CD8-positive, alpha-beta memory T cell (primary cell): ENCODE results near the gene UBASH3B. TPM values are rescaled to one million over a fixed set of nuclear protein-coding genes. Genes with fewer than 3 reads are reported as not detected.

Experiments
- CTCF ChIA-PET: fragments of 350-600 bp; sonication (Branson Sonifier 250); formaldehyde crosslinking; loops from one replicate; lab custom pipeline; 2021; ENCODE audit warnings: antibody characterized with exemption; lab: Charles Lee
- POLR2A ChIA-PET: fragments of 350-600 bp; sonication (Branson Sonifier 250); formaldehyde crosslinking; loops from one replicate; lab custom pipeline; 2021; ENCODE audit warnings: antibody characterized with exemption; lab: Charles Lee
- DNase-seq, 5 donors: peaks; one replicate each; pipeline versions ENCODE4 v3.0.0 to v3.0.0-alpha.2; 2020 to 2022; ENCODE audit warnings: mixed read lengths in 1 of 5
- H3K27ac ChIP-seq: one replicate; pipeline ENCODE4 v1.7.0; 2013; ENCODE audit warnings: low read depth, mild to moderate bottlenecking, low read length, moderate library complexity
- H3K27me3 ChIP-seq: 2 replicates; pipeline ENCODE4 v1.7.0; 2013; ENCODE audit warnings: low read length, mild to moderate bottlenecking; ENCODE audit not compliant: insufficient read depth, poor library complexity, severe bottlenecking
- H3K36me3 ChIP-seq: 2 replicates; pipeline ENCODE4 v1.7.0; 2013; ENCODE audit warnings: mild to moderate bottlenecking, low read length, moderate library complexity; ENCODE audit not compliant: insufficient read depth
- H3K4me1 ChIP-seq: 2 replicates; pipeline ENCODE4 v1.7.0; 2013; ENCODE audit warnings: mild to moderate bottlenecking, low read length, moderate library complexity; ENCODE audit not compliant: insufficient read depth
- H3K4me3 ChIP-seq: 2 replicates; pipeline ENCODE4 v1.7.0; 2013; ENCODE audit warnings: mild to moderate bottlenecking, low read length
- H3K9me3 ChIP-seq: 2 replicates; pipeline ENCODE4 v1.7.0; 2013; ENCODE audit warnings: mild to moderate bottlenecking, low read length
- H3K27ac Mint-ChIP-seq, 8 donors: one replicate each; pipeline ENCODE4 v1.8.0; 2020 to 2021; ENCODE audit warnings: mixed read lengths in 8 of 8, mild to moderate bottlenecking in 6 of 8, inconsistent platforms in 3 of 8, moderate library complexity in 3 of 8
- H3K27me3 Mint-ChIP-seq, 2 donors: one replicate each; pipeline ENCODE4 v1.8.0; 2020 to 2021; ENCODE audit warnings: mixed read lengths in 2 of 2, mild to moderate bottlenecking in 1 of 2, moderate library complexity in 1 of 2
- H3K36me3 Mint-ChIP-seq, 3 donors: one replicate each; pipeline ENCODE4 v1.8.0; 2020 to 2021; ENCODE audit warnings: mixed read lengths in 3 of 3, inconsistent platforms in 1 of 3, mild to moderate bottlenecking in 1 of 3
- H3K4me1 Mint-ChIP-seq, 3 donors: one replicate each; pipeline ENCODE4 v1.8.0; 2020 to 2021; ENCODE audit warnings: mixed read lengths in 3 of 3, inconsistent platforms in 1 of 3, mild to moderate bottlenecking in 1 of 3
- H3K4me3 Mint-ChIP-seq, 7 donors: one replicate each; pipeline ENCODE4 v1.8.0; 2020 to 2021; ENCODE audit warnings: mixed read lengths in 7 of 7, mild to moderate bottlenecking in 6 of 7, moderate library complexity in 4 of 7, inconsistent platforms in 2 of 7
- H3K9me3 Mint-ChIP-seq, 5 donors: one replicate each; pipeline ENCODE4 v1.8.0; 2020 to 2022; ENCODE audit warnings: mixed read lengths in 5 of 5, mild to moderate bottlenecking in 3 of 5, moderate library complexity in 2 of 5, inconsistent platforms in 1 of 5
- polyA plus RNA-seq: library from polyadenylated mRNA; unstranded; fragments of 300-500 nt; fragmentation: Illumina TruSeq; gene quantifications from one replicate; pipeline ENCODE4 v1.2.3, GENCODE V29; 2021
- total RNA-seq, 2 experiments: library from RNA; stranded (reverse); gene quantifications; one replicate each; pipeline ENCODE4 v1.2.3, GENCODE V29; 2021

The UBASH3B gene
- total and polyA plus RNA-seq, 3 experiments from 2014 or later: 12.0 to 36.4 (median 34.6) TPM

- Histone ChIP-seq H3K27ac (no peak overlapping the region), H3K4me3 (no peak overlapping the region), H3K9me3 (no peaks in the 10 kb centered on the region), H3K27me3 (no peaks in the 10 kb centered on the region), H3K4me1 (peaks cover 92% of the 10 kb centered on the region), H3K36me3 (no peaks in the 10 kb centered on the region)
- Mint-ChIP-seq H3K4me1 (peaks cover 91 to 97% (median 97%) of the 10 kb centered on the region in 3 donors), H3K9me3 (no peaks in the 10 kb centered on the region), H3K27me3 (no peaks in the 10 kb centered on the region), H3K4me3 (peak overlapping the region in 6 of 7 donors; percentile 40 to 88 (median 72)), H3K27ac (peak overlapping the region; percentile 86 to 98 (median 94)), H3K36me3 (peaks cover 6 to 28% (median 24%) of the 10 kb centered on the region in 3 donors)
- ChIA-PET CTCF (interaction anchor here (0.7 to 3.6 kb wide), 6 partner anchors 9 to 215 kb away, joined by 3 to 28 read pairs (median 4); partner anchors contain the start of gene CRTAM), POLR2A (interaction anchor here (1.7 kb wide), 1 partner anchor 9 kb away, joined by 14 read pairs; the partner anchor contains the start of gene CRTAM)
- no peak for DNase-seq
Observed at GRCh38 chr11:122848186-122848585, 192.7 kb downstream of the UBASH3B start.

- Histone ChIP-seq H3K36me3 (no peaks in the 10 kb centered on the region), H3K27me3 (no peaks in the 10 kb centered on the region), H3K9me3 (no peaks in the 10 kb centered on the region), H3K27ac (peak overlapping the region; percentile 46), H3K4me3 (peak overlapping the region; percentile 34), H3K4me1 (peaks cover 79% of the 10 kb centered on the region)
- POLR2A ChIA-PET: interaction anchor here (2.0 to 5.8 kb wide), 2 partner anchors 10 to 212 kb away, joined by 9 to 99 read pairs; partner anchors contain the start of genes CRTAM and HSPA8
- H3K36me3 Mint-ChIP-seq: peaks cover 6 to 37% (median 24%) of the 10 kb centered on the region in 3 donors
- H3K4me1 Mint-ChIP-seq: peaks cover 76 to 84% (median 83%) of the 10 kb centered on the region in 3 donors
- H3K9me3 Mint-ChIP-seq: no peaks in the 10 kb centered on the region
- peak overlapping the region; percentile 86 to 98 (median 96) for H3K27ac Mint-ChIP-seq
- CTCF ChIA-PET: interaction anchor here (1.6 to 8.1 kb wide), 8 partner anchors 9 to 53 kb away, joined by 5 to 166 read pairs (median 52); partner anchors contain the start of gene CRTAM
- peak overlapping the region; percentile 39 to 78 (median 70) for H3K4me3 Mint-ChIP-seq
- H3K27me3 Mint-ChIP-seq: no peaks in the 10 kb centered on the region
- peak in 4 of 5 donors; percentile 42 to 79 (median 50) for DNase-seq
Observed at GRCh38 chr11:122850076-122850631, 194.6 kb downstream of the UBASH3B start.

- peaks cover 70% of the 10 kb centered on the region for H3K4me1 ChIP-seq
- peak in 3 of 5 donors; percentile 48 to 67 (median 63) for DNase-seq
- H3K27ac ChIP-seq: peak overlapping the region; percentile 28
- Mint-ChIP-seq H3K27me3 (no peaks in the 10 kb centered on the region), H3K36me3 (peaks cover 5 to 50% (median 31%) of the 10 kb centered on the region in 3 donors), H3K4me1 (peaks cover 72 to 78% (median 77%) of the 10 kb centered on the region in 3 donors), H3K4me3 (peak overlapping the region; percentile 34 to 81 (median 70)), H3K9me3 (no peaks in the 10 kb centered on the region), H3K27ac (peak overlapping the region; percentile 83 to 98 (median 94))
- H3K4me3 ChIP-seq: peak overlapping the region; percentile 30
- H3K27me3 ChIP-seq: no peaks in the 10 kb centered on the region
- H3K9me3 ChIP-seq: no peaks in the 10 kb centered on the region
- H3K36me3 ChIP-seq: no peaks in the 10 kb centered on the region
- POLR2A ChIA-PET: interaction anchor here (0.7 to 5.8 kb wide), 6 partner anchors 7 to 211 kb away, joined by 3 to 99 read pairs (median 7); partner anchors contain the start of genes CRTAM and HSPA8
- CTCF ChIA-PET: interaction anchor here (1.0 to 8.1 kb wide), 16 partner anchors 9 to 202 kb away, joined by 3 to 166 read pairs (median 14); partner anchors contain the start of genes CRTAM and UBASH3B
Observed at GRCh38 chr11:122851366-122851966, 195.9 kb downstream of the UBASH3B start.

DNA sequence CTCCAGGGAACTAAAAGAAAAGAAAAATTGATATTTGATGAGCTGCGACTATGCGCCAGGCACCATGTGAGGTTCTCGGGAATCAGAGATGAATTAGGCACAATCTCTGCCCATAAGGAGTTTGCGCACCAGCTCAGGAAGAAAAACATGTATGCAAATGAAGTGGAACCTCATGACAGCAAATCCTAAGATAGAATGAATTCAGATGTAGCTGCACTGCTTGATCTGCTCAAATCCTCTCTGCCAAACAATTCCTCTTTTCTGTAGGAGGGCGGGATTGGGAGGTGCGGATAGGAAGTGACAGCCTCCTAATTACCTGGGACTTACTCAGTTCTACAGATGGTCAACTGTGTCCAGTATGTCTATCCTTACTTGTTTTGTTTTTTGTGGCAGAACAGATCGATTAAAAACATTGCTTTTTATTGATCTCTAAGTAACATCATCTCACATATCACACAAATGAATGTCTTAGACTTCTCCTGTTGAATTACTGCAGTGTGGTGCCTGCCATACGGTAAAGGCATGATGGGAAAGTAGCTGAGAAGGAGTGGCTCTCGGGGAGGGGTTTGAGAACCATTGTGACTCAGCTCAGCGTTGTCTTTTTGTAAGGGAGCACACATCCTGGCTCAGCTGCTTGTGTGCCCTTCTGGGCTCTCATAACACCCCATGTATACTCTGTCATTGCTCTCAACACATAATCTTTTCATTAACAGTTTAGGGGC lies 196.7 kb downstream of the UBASH3B start:
- POLR2A ChIA-PET: interaction anchor here (0.7 to 5.8 kb wide), 11 partner anchors 8 to 210 kb away, joined by 3 to 99 read pairs (median 5); partner anchors contain the start of genes CRTAM and HSPA8
- Histone ChIP-seq H3K36me3 (no peaks in the 10 kb centered on the region), H3K4me1 (peaks cover 65% of the 10 kb centered on the region), H3K4me3 (peak overlapping the region; percentile 30), H3K27ac (peak overlapping the region; percentile 28), H3K27me3 (no peaks in the 10 kb centered on the region), H3K9me3 (no peaks in the 10 kb centered on the region)
- peak in 1 of 5 donors; percentile 64 for DNase-seq
- Mint-ChIP-seq H3K27ac (peak overlapping the region; percentile 83 to 98 (median 94)), H3K27me3 (no peaks in the 10 kb centered on the region), H3K4me1 (peaks cover 69 to 77% (median 76%) of the 10 kb centered on the region in 3 donors), H3K4me3 (peak overlapping the region; percentile 34 to 81 (median 70)), H3K9me3 (no peaks in the 10 kb centered on the region), H3K36me3 (peaks cover 3 to 56% (median 26%) of the 10 kb centered on the region in 3 donors)
- CTCF ChIA-PET: interaction anchor here (1.0 to 8.1 kb wide), 23 partner anchors 8 to 219 kb away, joined by 3 to 166 read pairs (median 8); partner anchors contain the start of genes CRTAM and UBASH3B

GRCh38 chr11:122852796-122853160 lies 197.3 kb downstream of the UBASH3B start:
- POLR2A ChIA-PET: interaction anchor here (0.7 to 5.8 kb wide), 9 partner anchors 8 to 208 kb away, joined by 3 to 99 read pairs (median 5); partner anchors contain the start of gene CRTAM
- H3K36me3 Mint-ChIP-seq: peaks cover 3 to 61% (median 29%) of the 10 kb centered on the region in 3 donors

GRCh38 chr11:122853261-122853660 lies 197.7 kb downstream of the UBASH3B start:
- H3K27me3 Mint-ChIP-seq: no peaks in the 10 kb centered on the region
- H3K4me3 ChIP-seq: no peak overlapping the region
- CTCF ChIA-PET: interaction anchor here (0.7 to 8.1 kb wide), 33 partner anchors 9 to 274 kb away, joined by 3 to 166 read pairs (median 5); partner anchors contain the start of genes CRTAM and UBASH3B
- no peaks in the 10 kb centered on the region for H3K36me3 ChIP-seq
- no peak for DNase-seq
- POLR2A ChIA-PET: interaction anchor here (0.7 to 5.8 kb wide), 6 partner anchors 9 to 202 kb away, joined by 3 to 99 read pairs (median 6); partner anchors contain the start of gene CRTAM
- peaks cover 58 to 71% (median 69%) of the 10 kb centered on the region in 3 donors for H3K4me1 Mint-ChIP-seq
- peak overlapping the region in 7 of 8 donors; percentile 18 to 98 (median 80) for H3K27ac Mint-ChIP-seq
- no peak overlapping the region for H3K27ac ChIP-seq
- no peak overlapping the region for H3K4me3 Mint-ChIP-seq
- H3K27me3 ChIP-seq: no peaks in the 10 kb centered on the region
- H3K36me3 Mint-ChIP-seq: peaks cover 3 to 66% (median 29%) of the 10 kb centered on the region in 3 donors
- no peaks in the 10 kb centered on the region for H3K9me3 ChIP-seq
- H3K9me3 Mint-ChIP-seq: no peaks in the 10 kb centered on the region
- peaks cover 55% of the 10 kb centered on the region for H3K4me1 ChIP-seq

More at GRCh38 chr11:122852796-122853160, 197.3 kb downstream of the UBASH3B start:
- H3K4me3 ChIP-seq: peak overlapping the region; percentile 2
- peak overlapping the region in 6 of 7 donors; percentile 18 to 81 (median 72) for H3K4me3 Mint-ChIP-seq
- H3K9me3 ChIP-seq: no peaks in the 10 kb centered on the region
- no peak for DNase-seq
- peaks cover 59% of the 10 kb centered on the region for H3K4me1 ChIP-seq
- H3K27me3 ChIP-seq: no peaks in the 10 kb centered on the region
- no peak overlapping the region for H3K27ac ChIP-seq
- H3K4me1 Mint-ChIP-seq: peaks cover 63 to 76% (median 74%) of the 10 kb centered on the region in 3 donors
- H3K27me3 Mint-ChIP-seq: no peaks in the 10 kb centered on the region
- no peaks in the 10 kb centered on the region for H3K36me3 ChIP-seq
- H3K9me3 Mint-ChIP-seq: no peaks in the 10 kb centered on the region
- H3K27ac Mint-ChIP-seq: peak overlapping the region; percentile 83 to 98 (median 94)
- CTCF ChIA-PET: interaction anchor here (1.0 to 8.1 kb wide), 26 partner anchors 9 to 272 kb away, joined by 3 to 166 read pairs (median 7); partner anchors contain the start of genes CRTAM and UBASH3B
